Sigmoid colon (tissue), 4 donors: ENCODE measurements around the gene ZNF837.

ENCODE experiments used
- CTCF ChIP-seq, 4 experiments: fragments of 450-650 bp in 3 of 4; fragments of 200-600 bp in 1 of 4; IDR thresholded peaks; one replicate each; pipeline ENCODE4 v1.5.1; 2016 to 2019; ENCODE audit warnings: antibody characterized with exemption in 4 of 4, mild to moderate bottlenecking in 3 of 4, moderate library complexity in 2 of 4
- EP300 ChIP-seq, 4 donors: sonication (generic); formaldehyde crosslinking; IDR thresholded peaks; one replicate each; pipeline ENCODE4 v1.6.1; 2017; ENCODE audit warnings: antibody characterized with exemption in 4 of 4
- POLR2A ChIP-seq, 2 donors: fragments of 450-650 bp; IDR thresholded peaks; one replicate each; pipeline ENCODE4 v1.6.1; 2016; ENCODE audit warnings: antibody characterized with exemption in 2 of 2, mild to moderate bottlenecking in 2 of 2, moderate library complexity in 2 of 2
- POLR2AphosphoS5 ChIP-seq, 4 donors: sonication (generic); formaldehyde crosslinking; IDR thresholded peaks; one replicate each; pipeline ENCODE4 v1.6.1; 2017; ENCODE audit warnings: antibody characterized with exemption in 4 of 4

GRCh38 chr19:58392945-58393724, 12.3 kb upstream of the ZNF837 start:
- no peak for TF ChIP-seq CTCF (IDR thresholded peaks at IDR 0.05)
- TF ChIP-seq EP300 (IDR thresholded peaks at IDR 0.05): no peak
- TF ChIP-seq POLR2AphosphoS5 (IDR thresholded peaks at IDR 0.05): no peak
- no peak for TF ChIP-seq POLR2A (IDR thresholded peaks at IDR 0.05)
